Fibroblast of the conjunctiva (primary cell): ENCODE measurements around the gene ERAP2.
"Not testable (repeated sequence)": the region's sequence is repeated elsewhere in the genome, so short reads cannot be mapped to it uniquely, and the experiment has no call there.

Experiments used
- DNase-seq: peaks from one replicate; pipeline ENCODE4 v3.0.0-alpha.2; 2010; ENCODE audit warnings: low read depth

ERAP2 gene

GRCh38 chr5:96901384-96901783, 25.1 kb downstream of the ERAP2 start:
- DNase-seq = no peak

- no peak for DNase-seq
Observed at GRCh38 chr5:96901841-96902240, 25.5 kb downstream of the ERAP2 start.

- DNase-seq = no peak
Observed at GRCh38 chr5:96902876-96903275, 26.6 kb downstream of the ERAP2 start.

GRCh38 chr5:96903300-96903699, 27.0 kb downstream of the ERAP2 start:
- DNase-seq = no peak

- no peak for DNase-seq
Observed at GRCh38 chr5:96904054-96904931, 28.0 kb downstream of the ERAP2 start.

GRCh38 chr5:96905864-96906263, 29.6 kb downstream of the ERAP2 start:
- DNase-seq = no peak

GRCh38 chr5:96909003-96909402, 32.7 kb downstream of the ERAP2 start:
- DNase-seq = no peak

GRCh38 chr5:96909435-96909834, 33.1 kb downstream of the ERAP2 start:
- DNase-seq = no peak

GRCh38 chr5:96911139-96911538, 34.8 kb downstream of the ERAP2 start:
- no peak for DNase-seq

GRCh38 chr5:96913233-96913632, 36.9 kb downstream of the ERAP2 start:
- no peak for DNase-seq

GRCh38 chr5:96919754-96920197, 43.5 kb downstream of the ERAP2 start:
- DNase-seq = no peak

GRCh38 chr5:96920744-96921355, 44.5 kb downstream of the ERAP2 start:
- no peak for DNase-seq

- DNase-seq = no peak
Observed at GRCh38 chr5:96922499-96923244, 46.4 kb downstream of the ERAP2 start.

GRCh38 chr5:96924016-96924443, 47.7 kb downstream of the ERAP2 start:
- DNase-seq = no peak

- no peak for DNase-seq
Observed at GRCh38 chr5:96926276-96926675, 50.0 kb downstream of the ERAP2 start.

GRCh38 chr5:96927008-96927407, 50.7 kb downstream of the ERAP2 start:
- no peak for DNase-seq

- no peak for DNase-seq
Observed at GRCh38 chr5:96928931-96929708, 52.8 kb downstream of the ERAP2 start.

- DNase-seq = no peak
Observed at GRCh38 chr5:96930058-96930457, 53.8 kb downstream of the ERAP2 start.

GRCh38 chr5:96930589-96930988, 54.3 kb downstream of the ERAP2 start:
- no peak for DNase-seq

- DNase-seq = not testable (repeated sequence)
Observed at GRCh38 chr5:96931037-96931436, 54.7 kb downstream of the ERAP2 start.

GRCh38 chr5:96931605-96932004, 55.3 kb downstream of the ERAP2 start:
- DNase-seq = no peak

- no peak for DNase-seq
Observed at GRCh38 chr5:96932026-96932425, 55.7 kb downstream of the ERAP2 start.
